COLO829 (cell line): ENCODE measurements around the gene CA5A.
"Not testable (repeated sequence)": the region's sequence is repeated elsewhere in the genome, so short reads cannot be mapped to it uniquely, and the experiment has no call there.

Experiments used
- DNase-seq: peaks from one replicate; pipeline ENCODE4 v3.0.0; 2012; ENCODE audit warnings: low spot score

The CA5A gene

GRCh38 chr16:87922250-87922871 is 14.0 kb downstream of the CA5A start:
- DNase-seq = no peak

GRCh38 chr16:87921236-87921773 is 15.0 kb downstream of the CA5A start:
- DNase-seq = no peak

- no peak for DNase-seq
These were observed 16.7 kb downstream of the CA5A start for GRCh38 chr16:87919681-87919994.

GRCh38 chr16:87918866-87919680 is 17.3 kb downstream of the CA5A start:
- DNase-seq = no peak

- no peak for DNase-seq
These were observed 18.0 kb downstream of the CA5A start for GRCh38 chr16:87918338-87918737.

- DNase-seq = no peak
These were observed 18.8 kb downstream of the CA5A start for GRCh38 chr16:87917503-87917902.

- DNase-seq = no peak
These were observed 21.5 kb downstream of the CA5A start for GRCh38 chr16:87914812-87915211.

- not testable (repeated sequence) for DNase-seq
These were observed 22.2 kb downstream of the CA5A start for GRCh38 chr16:87914021-87914725.

- not testable (repeated sequence) for DNase-seq
These were observed 23.6 kb downstream of the CA5A start for GRCh38 chr16:87912691-87913090.

- not testable (repeated sequence) for DNase-seq
These were observed 25.1 kb downstream of the CA5A start for GRCh38 chr16:87911106-87911763.

GRCh38 chr16:87909203-87909935 is 27.0 kb downstream of the CA5A start:
- peak; percentile 34 for DNase-seq

GRCh38 chr16:87908101-87908500 is 28.2 kb downstream of the CA5A start:
- not testable (repeated sequence) for DNase-seq

- not testable (repeated sequence) for DNase-seq
These were observed 30.8 kb downstream of the CA5A start for GRCh38 chr16:87905521-87905920.

- not testable (repeated sequence) for DNase-seq
These were observed 31.4 kb downstream of the CA5A start for GRCh38 chr16:87904963-87905362.

- DNase-seq = not testable (repeated sequence)
These were observed 35.8 kb downstream of the CA5A start for GRCh38 chr16:87900489-87900888.

GRCh38 chr16:87897521-87898505 is 38.5 kb downstream of the CA5A start:
- no peak for DNase-seq

- not testable (repeated sequence) for DNase-seq
These were observed 39.3 kb downstream of the CA5A start for GRCh38 chr16:87896924-87897520.

GRCh38 chr16:87896176-87896890 is 40.0 kb downstream of the CA5A start:
- not testable (repeated sequence) for DNase-seq

- DNase-seq = no peak
These were observed 40.6 kb downstream of the CA5A start for GRCh38 chr16:87895641-87896141.
